AG09309 (cell line): Measurements from ENCODE around the gene BLTP3A.
"Not testable (repeated sequence)": the region's sequence is repeated elsewhere in the genome, so short reads cannot be mapped to it uniquely, and the experiment has no call there.

Experiments used
- DNase-seq: peaks from one replicate; pipeline ENCODE4 v3.0.0-alpha.2; 2010; ENCODE audit warnings: low read depth
- H3K4me3 ChIP-seq: 2 replicates; pipeline ENCODE4 v1.5.1; 2011; ENCODE audit warnings: mild to moderate bottlenecking, low read depth, low read length, moderate library complexity; ENCODE audit not compliant: control insufficient read depth
- CTCF ChIP-seq: IDR thresholded peaks from 2 replicates; pipeline ENCODE4 v1.5.1; 2011; ENCODE audit warnings: mild to moderate bottlenecking, low read depth, low read length, inconsistent platforms; ENCODE audit not compliant: insufficient read depth, control insufficient read depth; ENCODE audit errors: missing control alignments

Gene BLTP3A

GRCh38 chr6:34792605-34793500 is 970 bp downstream of the BLTP3A start:
- no peak for TF ChIP-seq CTCF
- peak overlapping the region; percentile 79 for H3K4me3 ChIP-seq
- DNase-seq: no peak

GRCh38 chr6:34793877-34794276 is 2.0 kb downstream of the BLTP3A start:
- no peak for DNase-seq
- no peak for TF ChIP-seq CTCF
- no peak overlapping the region for H3K4me3 ChIP-seq

GRCh38 chr6:34795836-34796425 is 4.0 kb downstream of the BLTP3A start:
- no peak for DNase-seq
- H3K4me3 ChIP-seq: no peak overlapping the region
- TF ChIP-seq CTCF: no peak

GRCh38 chr6:34798057-34798456 is 6.2 kb downstream of the BLTP3A start:
- no peak overlapping the region for H3K4me3 ChIP-seq
- TF ChIP-seq CTCF: no peak
- no peak for DNase-seq

- no peak for TF ChIP-seq CTCF
- no peak overlapping the region for H3K4me3 ChIP-seq
- no peak for DNase-seq
Observed at GRCh38 chr6:34799547-34799946, 7.7 kb downstream of the BLTP3A start.

GRCh38 chr6:34804543-34804942 is 12.7 kb downstream of the BLTP3A start:
- no peak for TF ChIP-seq CTCF

GRCh38 chr6:34805074-34805473 is 13.2 kb downstream of the BLTP3A start:
- not testable (repeated sequence) for H3K4me3 ChIP-seq, DNase-seq

More at GRCh38 chr6:34804543-34804942, 12.7 kb downstream of the BLTP3A start:
- no peak for DNase-seq
- no peak overlapping the region for H3K4me3 ChIP-seq
